HepG2 (cell line): ENCODE measurements around the gene SDR9C7.
"Not testable (repeated sequence)": the region's sequence is repeated elsewhere in the genome, so short reads cannot be mapped to it uniquely, and the experiment has no call there.

Experiments used
- GTF2F1 ChIP-seq: fragments of 150-350 bp; IDR thresholded peaks from 2 replicates; pipeline ENCODE4 v1.6.1; 2014; ENCODE audit warnings: low read length
- HIVEP1 ChIP-seq: sonication (generic); formaldehyde crosslinking; IDR thresholded peaks from 2 replicates; pipeline ENCODE4 v1.4.0; 2020; ENCODE audit warnings: mild to moderate bottlenecking, missing genetic modification reagents
- ZNF431 ChIP-seq: sonication (generic); formaldehyde crosslinking; IDR thresholded peaks from 2 replicates; pipeline ENCODE4 v1.9.0; 2022; ENCODE audit warnings: missing genetic modification reagents, low read depth, mild to moderate bottlenecking, borderline replicate concordance
- ZNF776 ChIP-seq: sonication (generic); formaldehyde crosslinking; IDR thresholded peaks from 2 replicates; pipeline ENCODE4 v1.4.0; 2020; ENCODE audit warnings: mild to moderate bottlenecking, missing genetic modification reagents
- TF ChIP-seq, protein P1 (sequence below): sonication (generic); formaldehyde crosslinking; IDR thresholded peaks from 2 replicates; pipeline ENCODE4 v1.8.0; 2022; ENCODE audit warnings: mild to moderate bottlenecking, missing genetic modification reagents, borderline replicate concordance
- TF ChIP-seq, protein P2 (sequence below): sonication (generic); formaldehyde crosslinking; IDR thresholded peaks from 2 replicates; pipeline ENCODE4 v1.5.1; 2020; ENCODE audit warnings: mild to moderate bottlenecking, missing genetic modification reagents, moderate library complexity
- TF ChIP-seq, protein P3 (sequence below): sonication (generic); formaldehyde crosslinking; IDR thresholded peaks from 2 replicates; pipeline ENCODE4 v1.8.1; 2023; ENCODE audit warnings: missing genetic modification reagents, inconsistent platforms, borderline replicate concordance
- TF ChIP-seq, protein P4 (sequence below): sonication (generic); formaldehyde crosslinking; IDR thresholded peaks from 2 replicates; pipeline ENCODE4 v1.5.0; 2020; ENCODE audit warnings: mild to moderate bottlenecking, missing genetic modification reagents, moderate library complexity

DNA sequence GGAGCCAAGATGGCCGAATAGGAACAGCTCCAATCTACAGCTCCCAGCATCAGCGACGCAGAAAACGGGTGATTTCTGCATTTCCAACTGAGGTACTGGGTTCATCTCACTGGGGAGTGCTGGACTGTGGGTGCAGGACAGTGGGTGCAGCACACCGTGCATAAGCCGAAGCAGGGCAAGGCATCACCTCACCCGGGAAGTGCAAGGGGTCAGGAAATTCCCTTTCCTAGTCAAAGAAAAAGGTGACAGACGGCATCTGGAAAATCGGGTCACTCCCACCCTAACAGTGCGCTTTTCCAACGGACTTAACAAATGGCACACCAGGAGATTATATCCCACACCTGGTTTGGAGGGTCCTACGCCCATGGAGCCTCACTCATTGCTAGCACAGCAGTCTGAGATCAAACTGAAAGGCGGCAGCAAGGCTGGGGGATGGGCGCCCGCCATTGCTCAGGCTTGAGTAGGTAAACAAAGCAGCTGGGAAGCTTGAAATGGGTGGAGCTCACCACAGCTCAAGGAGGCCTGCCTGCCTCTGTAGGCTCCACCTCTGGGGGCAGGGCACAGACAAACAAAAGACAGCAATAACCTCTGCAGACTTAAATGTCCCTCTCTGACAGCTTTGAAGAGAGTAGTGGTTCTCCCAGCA, 31.9 kb upstream of the SDR9C7 start:
- TF ChIP-seq, protein P1, sequence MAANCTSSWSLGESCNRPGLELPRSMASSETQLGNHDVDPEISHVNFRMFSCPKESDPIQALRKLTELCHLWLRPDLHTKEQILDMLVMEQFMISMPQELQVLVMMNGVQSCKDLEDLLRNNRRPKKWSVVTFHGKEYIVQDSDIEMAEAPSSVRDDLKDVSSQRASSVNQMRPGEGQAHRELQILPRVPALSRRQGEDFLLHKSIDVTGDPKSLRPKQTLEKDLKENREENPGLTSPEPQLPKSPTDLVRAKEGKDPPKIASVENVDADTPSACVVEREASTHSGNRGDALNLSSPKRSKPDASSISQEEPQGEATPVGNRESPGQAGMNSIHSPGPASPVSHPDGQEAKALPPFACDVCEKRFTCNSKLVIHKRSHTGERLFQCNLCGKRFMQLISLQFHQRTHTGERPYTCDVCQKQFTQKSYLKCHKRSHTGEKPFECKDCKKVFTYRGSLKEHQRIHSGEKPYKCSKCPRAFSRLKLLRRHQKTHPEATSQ = not testable (repeated sequence)
- TF ChIP-seq ZNF431; GTF2F1; HIVEP1 (CRISPR knock-in tag); ZNF776: not testable (repeated sequence)
- TF ChIP-seq, protein P2, sequence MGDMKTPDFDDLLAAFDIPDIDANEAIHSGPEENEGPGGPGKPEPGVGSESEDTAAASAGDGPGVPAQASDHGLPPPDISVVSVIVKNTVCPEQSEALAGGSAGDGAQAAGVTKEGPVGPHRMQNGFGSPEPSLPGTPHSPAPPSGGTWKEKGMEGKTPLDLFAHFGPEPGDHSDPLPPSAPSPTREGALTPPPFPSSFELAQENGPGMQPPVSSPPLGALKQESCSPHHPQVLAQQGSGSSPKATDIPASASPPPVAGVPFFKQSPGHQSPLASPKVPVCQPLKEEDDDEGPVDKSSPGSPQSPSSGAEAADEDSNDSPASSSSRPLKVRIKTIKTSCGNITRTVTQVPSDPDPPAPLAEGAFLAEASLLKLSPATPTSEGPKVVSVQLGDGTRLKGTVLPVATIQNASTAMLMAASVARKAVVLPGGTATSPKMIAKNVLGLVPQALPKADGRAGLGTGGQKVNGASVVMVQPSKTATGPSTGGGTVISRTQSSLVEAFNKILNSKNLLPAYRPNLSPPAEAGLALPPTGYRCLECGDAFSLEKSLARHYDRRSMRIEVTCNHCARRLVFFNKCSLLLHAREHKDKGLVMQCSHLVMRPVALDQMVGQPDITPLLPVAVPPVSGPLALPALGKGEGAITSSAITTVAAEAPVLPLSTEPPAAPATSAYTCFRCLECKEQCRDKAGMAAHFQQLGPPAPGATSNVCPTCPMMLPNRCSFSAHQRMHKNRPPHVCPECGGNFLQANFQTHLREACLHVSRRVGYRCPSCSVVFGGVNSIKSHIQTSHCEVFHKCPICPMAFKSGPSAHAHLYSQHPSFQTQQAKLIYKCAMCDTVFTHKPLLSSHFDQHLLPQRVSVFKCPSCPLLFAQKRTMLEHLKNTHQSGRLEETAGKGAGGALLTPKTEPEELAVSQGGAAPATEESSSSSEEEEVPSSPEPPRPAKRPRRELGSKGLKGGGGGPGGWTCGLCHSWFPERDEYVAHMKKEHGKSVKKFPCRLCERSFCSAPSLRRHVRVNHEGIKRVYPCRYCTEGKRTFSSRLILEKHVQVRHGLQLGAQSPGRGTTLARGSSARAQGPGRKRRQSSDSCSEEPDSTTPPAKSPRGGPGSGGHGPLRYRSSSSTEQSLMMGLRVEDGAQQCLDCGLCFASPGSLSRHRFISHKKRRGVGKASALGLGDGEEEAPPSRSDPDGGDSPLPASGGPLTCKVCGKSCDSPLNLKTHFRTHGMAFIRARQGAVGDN = not testable (repeated sequence)
- TF ChIP-seq, protein P3, sequence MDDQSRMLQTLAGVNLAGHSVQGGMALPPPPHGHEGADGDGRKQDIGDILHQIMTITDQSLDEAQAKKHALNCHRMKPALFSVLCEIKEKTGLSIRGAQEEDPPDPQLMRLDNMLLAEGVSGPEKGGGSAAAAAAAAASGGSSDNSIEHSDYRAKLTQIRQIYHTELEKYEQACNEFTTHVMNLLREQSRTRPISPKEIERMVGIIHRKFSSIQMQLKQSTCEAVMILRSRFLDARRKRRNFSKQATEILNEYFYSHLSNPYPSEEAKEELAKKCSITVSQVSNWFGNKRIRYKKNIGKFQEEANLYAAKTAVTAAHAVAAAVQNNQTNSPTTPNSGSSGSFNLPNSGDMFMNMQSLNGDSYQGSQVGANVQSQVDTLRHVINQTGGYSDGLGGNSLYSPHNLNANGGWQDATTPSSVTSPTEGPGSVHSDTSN (CRISPR knock-in tag) = not testable (repeated sequence)
- TF ChIP-seq, protein P4, sequence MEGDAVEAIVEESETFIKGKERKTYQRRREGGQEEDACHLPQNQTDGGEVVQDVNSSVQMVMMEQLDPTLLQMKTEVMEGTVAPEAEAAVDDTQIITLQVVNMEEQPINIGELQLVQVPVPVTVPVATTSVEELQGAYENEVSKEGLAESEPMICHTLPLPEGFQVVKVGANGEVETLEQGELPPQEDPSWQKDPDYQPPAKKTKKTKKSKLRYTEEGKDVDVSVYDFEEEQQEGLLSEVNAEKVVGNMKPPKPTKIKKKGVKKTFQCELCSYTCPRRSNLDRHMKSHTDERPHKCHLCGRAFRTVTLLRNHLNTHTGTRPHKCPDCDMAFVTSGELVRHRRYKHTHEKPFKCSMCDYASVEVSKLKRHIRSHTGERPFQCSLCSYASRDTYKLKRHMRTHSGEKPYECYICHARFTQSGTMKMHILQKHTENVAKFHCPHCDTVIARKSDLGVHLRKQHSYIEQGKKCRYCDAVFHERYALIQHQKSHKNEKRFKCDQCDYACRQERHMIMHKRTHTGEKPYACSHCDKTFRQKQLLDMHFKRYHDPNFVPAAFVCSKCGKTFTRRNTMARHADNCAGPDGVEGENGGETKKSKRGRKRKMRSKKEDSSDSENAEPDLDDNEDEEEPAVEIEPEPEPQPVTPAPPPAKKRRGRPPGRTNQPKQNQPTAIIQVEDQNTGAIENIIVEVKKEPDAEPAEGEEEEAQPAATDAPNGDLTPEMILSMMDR = not testable (repeated sequence)
